ENCODE data around the gene HYOU1.

DNA sequence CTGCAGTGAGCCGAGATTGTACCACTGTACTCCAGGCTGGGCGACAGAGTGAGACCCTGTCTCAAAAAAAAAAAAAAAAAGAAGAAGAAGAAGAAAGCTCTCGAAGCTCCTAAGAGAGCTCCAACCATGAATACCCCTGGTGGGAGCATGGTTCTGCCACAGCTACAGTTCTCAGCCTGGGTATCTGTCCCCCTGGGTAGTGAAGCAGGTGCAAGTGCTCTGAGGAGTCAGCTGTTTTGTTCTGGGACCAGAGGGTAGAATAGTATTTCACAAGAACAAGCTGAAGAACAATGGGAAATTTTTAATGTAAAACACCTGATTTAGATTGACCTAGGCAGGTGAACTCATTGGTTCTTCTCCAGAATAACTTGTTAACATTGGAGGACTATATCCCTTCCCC is 4.3 kb upstream of the HYOU1 start:
- TF ChIP-seq, protein P1, sequence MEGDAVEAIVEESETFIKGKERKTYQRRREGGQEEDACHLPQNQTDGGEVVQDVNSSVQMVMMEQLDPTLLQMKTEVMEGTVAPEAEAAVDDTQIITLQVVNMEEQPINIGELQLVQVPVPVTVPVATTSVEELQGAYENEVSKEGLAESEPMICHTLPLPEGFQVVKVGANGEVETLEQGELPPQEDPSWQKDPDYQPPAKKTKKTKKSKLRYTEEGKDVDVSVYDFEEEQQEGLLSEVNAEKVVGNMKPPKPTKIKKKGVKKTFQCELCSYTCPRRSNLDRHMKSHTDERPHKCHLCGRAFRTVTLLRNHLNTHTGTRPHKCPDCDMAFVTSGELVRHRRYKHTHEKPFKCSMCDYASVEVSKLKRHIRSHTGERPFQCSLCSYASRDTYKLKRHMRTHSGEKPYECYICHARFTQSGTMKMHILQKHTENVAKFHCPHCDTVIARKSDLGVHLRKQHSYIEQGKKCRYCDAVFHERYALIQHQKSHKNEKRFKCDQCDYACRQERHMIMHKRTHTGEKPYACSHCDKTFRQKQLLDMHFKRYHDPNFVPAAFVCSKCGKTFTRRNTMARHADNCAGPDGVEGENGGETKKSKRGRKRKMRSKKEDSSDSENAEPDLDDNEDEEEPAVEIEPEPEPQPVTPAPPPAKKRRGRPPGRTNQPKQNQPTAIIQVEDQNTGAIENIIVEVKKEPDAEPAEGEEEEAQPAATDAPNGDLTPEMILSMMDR (IDR thresholded peaks at IDR 0.05): no peak
- no peak for TF ChIP-seq POLR2A (IDR thresholded peaks at IDR 0.05)

Data from uterus (tissue), 2 donors.